HEK293 (cell line): Measurements from ENCODE around the gene EPN2.

Experiments used
- CTCF ChIA-PET: fragments of 350-600 bp; formaldehyde crosslinking; extraction: SDS; loops from one replicate; lab custom pipeline; 2021; ENCODE audit warnings: antibody characterized with exemption; lab: Yijun Ruan, JAX
- POLR2A ChIA-PET: fragments of 300-600 bp; formaldehyde crosslinking; extraction: SDS; loops from one replicate; lab custom pipeline; 2020; ENCODE audit warnings: antibody characterized with exemption, inconsistent platforms; lab: Yijun Ruan, JAX
- H3K27ac ChIP-seq: fragments of 200-500 bp; sonication (Bioruptor generic); 2 replicates; pipeline ENCODE4 v1.5.1; 2014; ENCODE audit warnings: low read depth, low read length, control low read depth, inconsistent platforms; ENCODE audit errors: extremely low read depth
- H3K36me3 ChIP-seq, 2 experiments: fragments of 200-500 bp in 1 of 2; sonication (Bioruptor generic) in 1 of 2; 1 replicate in 1 of 2; 2 replicates in 1 of 2; pipeline ENCODE4 v1.5.1; 2014 to 2017; ENCODE audit warnings: inconsistent platforms in 2 of 2, low read length in 2 of 2; ENCODE audit not compliant: control insufficient read depth in 2 of 2, insufficient read depth in 1 of 2
- H3K4me1 ChIP-seq: fragments of 200-500 bp; sonication (Bioruptor generic); 2 replicates; pipeline ENCODE4 v1.5.1; 2014; ENCODE audit warnings: mild to moderate bottlenecking, low read length, inconsistent platforms; ENCODE audit not compliant: control insufficient read depth, insufficient read depth
- H3K4me3 ChIP-seq: 2 replicates; pipeline ENCODE4 v1.5.1; 2011; ENCODE audit warnings: low read depth, mild to moderate bottlenecking, control low read depth, low read length, moderate library complexity
- H3K9me3 ChIP-seq: fragments of 200-500 bp; sonication (Bioruptor generic); 2 replicates; pipeline ENCODE4 v1.5.1; 2014; ENCODE audit warnings: low read depth, low read length, inconsistent platforms; ENCODE audit not compliant: control insufficient read depth, insufficient read depth
- HOXD13 ChIP-seq: sonication (generic); formaldehyde crosslinking; IDR thresholded peaks from 2 replicates; pipeline ENCODE4 v1.8.0; 2022; ENCODE audit warnings: missing genetic modification reagents, borderline replicate concordance
- PRDM6 ChIP-seq: fragments of 450-650 bp; formaldehyde crosslinking; IDR thresholded peaks from 2 replicates; pipeline ENCODE4 v1.5.1; 2017; ENCODE audit warnings: missing biosample characterization, missing genetic modification characterization
- SCRT1 ChIP-seq: fragments of 450-650 bp; formaldehyde crosslinking; IDR thresholded peaks from 2 replicates; pipeline ENCODE4 v1.5.1; 2016; ENCODE audit warnings: missing biosample characterization, missing genetic modification characterization, borderline replicate concordance
- SCRT2 ChIP-seq: fragments of 450-650 bp; formaldehyde crosslinking; IDR thresholded peaks from 2 replicates; pipeline ENCODE4 v1.5.1; 2016; ENCODE audit warnings: missing biosample characterization, missing genetic modification characterization
- SP2 ChIP-seq: fragments of 450-650 bp; formaldehyde crosslinking; IDR thresholded peaks from 2 replicates; pipeline ENCODE4 v1.5.1; 2016; ENCODE audit warnings: missing biosample characterization, missing genetic modification characterization
- ZBTB17 ChIP-seq: fragments of 450-650 bp; formaldehyde crosslinking; IDR thresholded peaks from 2 replicates; pipeline ENCODE4 v1.5.1; 2016; ENCODE audit warnings: missing biosample characterization, missing genetic modification characterization
- ZFHX2 ChIP-seq: fragments of 450-650 bp; formaldehyde crosslinking; conservative IDR thresholded peaks from 2 replicates; pipeline ENCODE4 v1.5.1; 2016; ENCODE audit warnings: missing biosample characterization, missing genetic modification characterization
- ZFP3 ChIP-seq: fragments of 450-650 bp; formaldehyde crosslinking; IDR thresholded peaks from 2 replicates; pipeline ENCODE4 v1.5.1; 2016; ENCODE audit warnings: low read depth, missing biosample characterization, missing genetic modification characterization
- ZIC2 ChIP-seq: fragments of 450-650 bp; formaldehyde crosslinking; IDR thresholded peaks from 2 replicates; pipeline ENCODE4 v1.5.1; 2016; ENCODE audit warnings: missing biosample characterization, missing genetic modification characterization
- ZNF10 ChIP-seq: fragments of 450-650 bp; formaldehyde crosslinking; IDR thresholded peaks from 2 replicates; pipeline ENCODE4 v1.5.1; 2017; ENCODE audit warnings: missing biosample characterization, missing genetic modification characterization
- ZNF175 ChIP-seq: fragments of 450-650 bp; formaldehyde crosslinking; IDR thresholded peaks from 2 replicates; pipeline ENCODE4 v1.5.1; 2016; ENCODE audit warnings: missing biosample characterization, missing genetic modification characterization
- ZNF23 ChIP-seq: fragments of 450-650 bp; formaldehyde crosslinking; IDR thresholded peaks from 2 replicates; pipeline ENCODE4 v1.5.1; 2016; ENCODE audit warnings: missing biosample characterization, missing genetic modification characterization, borderline replicate concordance
- ZNF311 ChIP-seq: fragments of 450-650 bp; formaldehyde crosslinking; IDR thresholded peaks from 2 replicates; pipeline ENCODE4 v1.5.1; 2017; ENCODE audit warnings: missing biosample characterization, missing genetic modification characterization, borderline replicate concordance
- ZNF354C ChIP-seq: fragments of 450-650 bp; formaldehyde crosslinking; IDR thresholded peaks from 2 replicates; pipeline ENCODE4 v1.5.1; 2016; ENCODE audit warnings: missing biosample characterization, missing genetic modification characterization, low read depth, borderline replicate concordance
- ZNF449 ChIP-seq: fragments of 450-650 bp; formaldehyde crosslinking; IDR thresholded peaks from 2 replicates; pipeline ENCODE4 v1.5.1; 2017; ENCODE audit warnings: missing biosample characterization, mild to moderate bottlenecking, missing genetic modification characterization, moderate library complexity
- ZNF561 ChIP-seq: fragments of 450-650 bp; IDR thresholded peaks from 2 replicates; pipeline ENCODE4 v1.5.1; 2018; ENCODE audit warnings: missing biosample characterization, missing genetic modification characterization, borderline replicate concordance
- ZNF600 ChIP-seq: fragments of 450-650 bp; formaldehyde crosslinking; IDR thresholded peaks from 2 replicates; pipeline ENCODE4 v1.5.1; 2016; ENCODE audit warnings: missing biosample characterization, missing genetic modification characterization
- ZNF747 ChIP-seq: fragments of 450-650 bp; formaldehyde crosslinking; IDR thresholded peaks from 2 replicates; pipeline ENCODE4 v1.5.1; 2016; ENCODE audit warnings: missing biosample characterization, missing genetic modification characterization
- ZNF837 ChIP-seq: fragments of 450-650 bp; formaldehyde crosslinking; IDR thresholded peaks from 2 replicates; pipeline ENCODE4 v1.5.1; 2016; ENCODE audit warnings: missing biosample characterization, missing genetic modification characterization
- ZXDB ChIP-seq: fragments of 450-650 bp; formaldehyde crosslinking; IDR thresholded peaks from 2 replicates; pipeline ENCODE4 v1.5.1; 2016; ENCODE audit warnings: missing biosample characterization, missing genetic modification characterization
- TF ChIP-seq, protein P1 (sequence below): fragments of 450-650 bp; formaldehyde crosslinking; IDR thresholded peaks from 2 replicates; pipeline ENCODE4 v1.5.1; 2017; ENCODE audit warnings: missing biosample characterization, missing genetic modification characterization

The EPN2 gene

GRCh38 chr17:19278729-19279128 is 41.6 kb downstream of the EPN2 start:
- ChIA-PET CTCF (no interaction called here), POLR2A (no interaction called here)
- no peak overlapping the region for H3K27ac ChIP-seq

DNA sequence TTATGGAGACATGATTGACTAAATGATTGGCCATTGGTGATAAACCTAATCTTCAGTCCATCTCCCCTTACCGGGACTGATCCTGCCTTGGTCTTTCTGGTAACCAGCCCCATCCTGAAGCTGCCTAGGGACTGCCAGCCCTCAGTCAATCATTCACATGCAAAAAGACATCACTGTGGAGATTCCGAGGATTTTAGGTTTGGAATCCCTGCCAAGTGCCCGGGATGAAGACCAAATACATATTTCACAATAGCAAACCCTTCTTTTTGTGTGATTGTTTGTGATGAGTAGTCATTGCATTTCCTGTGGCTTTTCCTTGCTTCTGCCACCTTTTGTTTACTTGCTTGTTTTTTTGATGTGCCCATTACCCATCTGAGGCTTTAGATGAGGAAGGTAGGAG is 44.0 kb downstream of the EPN2 start:
- H3K27ac ChIP-seq = no peak overlapping the region
- no peaks in the 10 kb centered on the region for H3K9me3 ChIP-seq
- H3K4me1 ChIP-seq = peaks cover 8% of the 10 kb centered on the region
- peaks cover 0 to 22% of the 10 kb centered on the region in 2 experiments; a peak in 2 of 3 replicates for H3K36me3 ChIP-seq
- H3K4me3 ChIP-seq = no peak overlapping the region
- TF ChIP-seq ZNF175 (tag by site-specific recombination) = no peak
- TF ChIP-seq ZFHX2 (tag by site-specific recombination) = no peak
- CTCF ChIA-PET = interaction anchor here (0.7 kb wide), 1 partner anchor 57 kb away, joined by 5 read pairs; no protein-coding TSS in a partner anchor
- POLR2A ChIA-PET = interaction anchor here (0.5 kb wide), 1 partner anchor 12 kb away, joined by 4 read pairs; no protein-coding TSS in a partner anchor

More at GRCh38 chr17:19278729-19279128, 41.6 kb downstream of the EPN2 start:
- Histone ChIP-seq H3K36me3 (peaks cover 0 to 26% of the 10 kb centered on the region in 2 experiments; a peak in 2 of 3 replicates), H3K4me3 (no peak overlapping the region)
- TF ChIP-seq, protein P1, sequence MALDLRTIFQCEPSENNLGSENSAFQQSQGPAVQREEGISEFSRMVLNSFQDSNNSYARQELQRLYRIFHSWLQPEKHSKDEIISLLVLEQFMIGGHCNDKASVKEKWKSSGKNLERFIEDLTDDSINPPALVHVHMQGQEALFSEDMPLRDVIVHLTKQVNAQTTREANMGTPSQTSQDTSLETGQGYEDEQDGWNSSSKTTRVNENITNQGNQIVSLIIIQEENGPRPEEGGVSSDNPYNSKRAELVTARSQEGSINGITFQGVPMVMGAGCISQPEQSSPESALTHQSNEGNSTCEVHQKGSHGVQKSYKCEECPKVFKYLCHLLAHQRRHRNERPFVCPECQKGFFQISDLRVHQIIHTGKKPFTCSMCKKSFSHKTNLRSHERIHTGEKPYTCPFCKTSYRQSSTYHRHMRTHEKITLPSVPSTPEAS (tag by site-specific recombination) = no peak
- peak; percentile 66; the same call in 1 of the 2 replicates for TF ChIP-seq ZNF10 (tag by site-specific recombination)
- TF ChIP-seq, all 188 proteins: peak for 1
- Histone ChIP-seq H3K4me1 (no peaks in the 10 kb centered on the region; the same call in 1 of the 2 replicates), H3K9me3 (no peaks in the 10 kb centered on the region)

- TF ChIP-seq ZNF449 (tag by site-specific recombination) = no peak
- peak; percentile 86 for TF ChIP-seq SCRT2 (tag by site-specific recombination)
- peak; percentile 60; the same call in 1 of the 2 replicates for TF ChIP-seq SCRT1 (tag by site-specific recombination)
- TF ChIP-seq, all 188 proteins: peak for 2
- Histone ChIP-seq H3K4me3 (no peak overlapping the region), H3K9me3 (no peaks in the 10 kb centered on the region), H3K36me3 (peaks cover 0 to 29% of the 10 kb centered on the region in 2 experiments; a peak in 2 of 3 replicates), H3K4me1 (peaks cover 8% of the 10 kb centered on the region), H3K27ac (no peak overlapping the region)
- CTCF ChIA-PET = interaction anchor here (0.7 kb wide), 1 partner anchor 60 kb away, joined by 3 read pairs; no protein-coding TSS in a partner anchor
- POLR2A ChIA-PET = no interaction called here
Observed at GRCh38 chr17:19284005-19284959, 47.1 kb downstream of the EPN2 start.

GRCh38 chr17:19285213-19285900 is 48.2 kb downstream of the EPN2 start:
- CTCF ChIA-PET = no interaction called here
- peaks cover 8% of the 10 kb centered on the region for H3K4me1 ChIP-seq
- no peaks in the 10 kb centered on the region for H3K9me3 ChIP-seq
- H3K27ac ChIP-seq = no peak overlapping the region
- POLR2A ChIA-PET = no interaction called here
- peaks cover 0 to 28% of the 10 kb centered on the region in 2 experiments; a peak in 1 of 3 replicates for H3K36me3 ChIP-seq
- no peak overlapping the region for H3K4me3 ChIP-seq
- TF ChIP-seq ZNF747 (tag by site-specific recombination) (no peak), ZNF311 (tag by site-specific recombination) (no peak), ZNF600 (tag by site-specific recombination) (peak; percentile 83), ZNF354C (tag by site-specific recombination) (no peak), ZIC2 (peak; percentile 91), ZNF561 (tag by site-specific recombination) (no peak), HOXD13 (no peak), ZNF837 (tag by site-specific recombination) (no peak), ZNF23 (tag by site-specific recombination) (no peak), ZXDB (tag by site-specific recombination) (no peak), ZFP3 (no peak), ZBTB17 (tag by site-specific recombination) (no peak), PRDM6 (tag by site-specific recombination) (no peak), SP2 (tag by site-specific recombination) (no peak)
